GM12878 (cell line): ENCODE measurements around the gene ASRGL1. TPM values are rescaled to one million over a fixed set of nuclear protein-coding genes. Genes with fewer than 3 reads are reported as not detected.

ENCODE experiments used
- ATAC-seq: fragments of 200-7000 bp; cut with Tn5 transposase; 3 replicates; pipeline ENCODE4 v1.9.1; 2020; ENCODE audit warnings: mild to moderate bottlenecking, moderate library complexity
- BruUV-seq: library from RNA; stranded (reverse); fragments of 400-500 nt; replicated peaks from 2 replicates; lab custom pipeline; 2021; lab: Mats Ljungman, UMichigan
- CTCF ChIA-PET: fragments of 300-600 bp; sonication (Branson Sonifier 250); formaldehyde crosslinking; extraction: SDS; loops from one replicate; lab custom pipeline; 2021; ENCODE audit warnings: inconsistent platforms; lab: Yijun Ruan, JAX
- POLR2A ChIA-PET: fragments of 350-600 bp; formaldehyde crosslinking; extraction: SDS; loops from one replicate; lab custom pipeline; 2021; ENCODE audit warnings: inconsistent platforms; lab: Charles Lee
- RAD21 ChIA-PET: fragments of 300-600 bp; sonication (Branson Sonifier 250); formaldehyde crosslinking; loops from one replicate; lab custom pipeline; 2023; ENCODE audit warnings: antibody characterized with exemption; ENCODE audit not compliant: unreplicated experiment; lab: Charles Lee
- SMC1A ChIA-PET: fragments of 300-600 bp; sonication (Branson Sonifier 250); formaldehyde crosslinking; loops from one replicate; lab custom pipeline; 2023; ENCODE audit not compliant: unreplicated experiment, uncharacterized antibody; lab: Charles Lee
- DNase-seq: peaks from one replicate; pipeline ENCODE4 v3.0.0-alpha.2; 2011; ENCODE audit warnings: low read depth, low spot score
- FAIRE-seq: peaks from 3 replicates; lab custom pipeline; 2011; peaks lifted over from hg19 to GRCh38; lab: Jason Lieb, UNC
- H2AFZ ChIP-seq: 2 replicates; pipeline ENCODE4 v1.6.0; 2011; ENCODE audit warnings: low read depth, low read length, control low read depth; ENCODE audit not compliant: control insufficient read depth
- H3K27ac ChIP-seq: 2 replicates; pipeline ENCODE4 v1.5.1; 2011; ENCODE audit warnings: control low read depth; ENCODE audit not compliant: control insufficient read depth, insufficient read depth
- H3K27me3 ChIP-seq, 2 experiments: replicated peaks in 1 of 2; 2 replicates each; pipeline versions ENCODE4 v1.6.0 to v1.6.1; 2011; ENCODE audit warnings: low read length in 1 of 2; ENCODE audit not compliant: control insufficient read depth in 2 of 2, insufficient read depth in 2 of 2
- H3K36me3 ChIP-seq, 2 experiments: 2 replicates each; pipeline ENCODE4 v1.5.1; 2011; ENCODE audit warnings: low read length in 1 of 2; ENCODE audit not compliant: control insufficient read depth in 2 of 2, insufficient read depth in 2 of 2
- H3K4me1 ChIP-seq: 2 replicates; pipeline ENCODE4 v1.6.1; 2011; ENCODE audit warnings: mild to moderate bottlenecking, low read length, moderate library complexity, mixed read lengths; ENCODE audit not compliant: control insufficient read depth, insufficient read depth
- H3K4me2 ChIP-seq: 2 replicates; pipeline ENCODE4 v1.6.0; 2011; ENCODE audit warnings: control low read depth; ENCODE audit not compliant: control insufficient read depth, insufficient read depth
- H3K4me3 ChIP-seq: fragments of 200-600 bp; sonication (generic); 2 replicates; pipeline ENCODE4 v1.5.1; 2016
- H3K79me2 ChIP-seq: 2 replicates; pipeline ENCODE4 v1.6.0; 2011; ENCODE audit warnings: low read length; ENCODE audit not compliant: control insufficient read depth, insufficient read depth
- H3K9ac ChIP-seq: 2 replicates; pipeline ENCODE4 v1.8.0; 2011; ENCODE audit warnings: low read length, control low read depth, mixed read lengths; ENCODE audit not compliant: control insufficient read depth, insufficient read depth
- H3K9me3 ChIP-seq: replicated peaks from 3 replicates; pipeline ENCODE4 v1.5.1; 2011; ENCODE audit warnings: mild to moderate bottlenecking, low read length; ENCODE audit not compliant: control insufficient read depth, insufficient read depth
- H4K20me1 ChIP-seq: 2 replicates; pipeline ENCODE4 v1.6.0; 2011; ENCODE audit not compliant: control insufficient read depth, insufficient read depth
- BACH1 ChIP-seq: fragments of 450-650 bp; IDR thresholded peaks from 2 replicates; pipeline ENCODE4 v1.6.1; 2017; ENCODE audit warnings: mild to moderate bottlenecking, borderline replicate concordance
- FOXK2 ChIP-seq: fragments of 450-650 bp; IDR thresholded peaks from 2 replicates; pipeline ENCODE4 v1.6.1; 2017; ENCODE audit warnings: mild to moderate bottlenecking, moderate library complexity
- RB1 ChIP-seq: fragments of 450-650 bp; formaldehyde crosslinking; IDR thresholded peaks from 2 replicates; pipeline ENCODE4 v1.6.1; 2017; ENCODE audit warnings: mild to moderate bottlenecking, borderline replicate concordance
- RFX5 ChIP-seq: IDR thresholded peaks from 2 replicates; pipeline ENCODE4 v1.6.1; 2011; ENCODE audit warnings: low read depth, low read length, improper control_type of control experiment
- SP1 ChIP-seq: IDR thresholded peaks from one replicate; pipeline ENCODE4 v1.6.1; 2011; ENCODE audit warnings: low read depth, low read length
- SPI1 ChIP-seq: IDR thresholded peaks from 2 replicates; pipeline ENCODE4 v1.6.1; 2011; ENCODE audit warnings: low read depth, mild to moderate bottlenecking, low read length, moderate library complexity, borderline replicate concordance; ENCODE audit not compliant: insufficient read depth
- TBL1XR1 ChIP-seq: IDR thresholded peaks from 2 replicates; pipeline ENCODE4 v1.6.1; 2012; ENCODE audit warnings: low read depth, low read length, improper control_type of control experiment
- WGBS: methylation state at CpG from one replicate; pipeline ENCODE4 v1.1.6; 2016; ENCODE audit warnings: low lambda C conversion rate; ENCODE audit not compliant: insufficient replicate concordance, insufficient coverage; ENCODE audit errors: missing lambda C conversion rate; 5-methylcytosine and 5-hydroxymethylcytosine counted together
- in situ Hi-C: fragments of 300-500 bp; cut with MboI; formaldehyde crosslinking; loops from 9 replicates; pipeline ENCODE4 v1.14.3; 2018; ENCODE audit warnings: mixed read lengths
- intact Hi-C: fragments of 100-400 bp; cut with micrococcal nuclease; formaldehyde crosslinking; loops from one replicate; pipeline ENCODE4 v1.14.2; 2022; ENCODE audit not compliant: unreplicated experiment
- polyA plus RNA-seq, 11 experiments: library from polyadenylated mRNA; depleted of rRNA in 4 of 11; unstranded in 6 of 11; stranded (reverse) in 5 of 11; fragments of >200 nt; fragmentation: Nextera tagmentation in 4 of 11; fragmentation: Illumina TruSeq in 1 of 11; extraction: Ambion mirVana in 4 of 11; extraction: Trizol in 1 of 11; gene quantifications; 1 replicate in 1 of 11; 2 replicates in 10 of 11; pipeline versions ENCODE4 v1.2.1 to v1.2.3, GENCODE V29; 2011 to 2016; ENCODE audit warnings: inconsistent platforms in 2 of 11, missing spikeins in 2 of 11, low read depth in 1 of 11
- total RNA-seq, 4 experiments: library from RNA; depleted of rRNA in 3 of 4; stranded (reverse); fragments of >200 nt in 3 of 4; fragmentation: Illumina TruSeq in 1 of 4; extraction: Trizol in 1 of 4; gene quantifications; 2 replicates each; pipeline versions ENCODE4 v1.2.1 to v1.2.3, GENCODE V29; 2013 to 2021
- TF ChIP-seq, protein P1 (sequence below): IDR thresholded peaks from 2 replicates; pipeline ENCODE4 v1.6.1; 2011; ENCODE audit warnings: borderline replicate concordance, low read depth, mild to moderate bottlenecking, moderate library complexity, mixed read lengths, low read length; ENCODE audit not compliant: insufficient read depth; ENCODE audit errors: extremely low read length
- TF ChIP-seq, protein P2 (sequence below): fragments of 450-650 bp; conservative IDR thresholded peaks from 2 replicates; pipeline ENCODE4 v1.6.1; 2017; ENCODE audit warnings: mild to moderate bottlenecking, moderate library complexity
- TF ChIP-seq, protein P3 (sequence below): IDR thresholded peaks from 2 replicates; pipeline ENCODE4 v1.6.1; 2012; ENCODE audit warnings: mild to moderate bottlenecking, low read depth, low read length
- TF ChIP-seq, protein P4 (sequence below): fragments of 450-650 bp; IDR thresholded peaks from 2 replicates; pipeline ENCODE4 v1.6.1; 2017; ENCODE audit warnings: antibody characterized with exemption, mild to moderate bottlenecking, moderate library complexity
- TF ChIP-seq, protein P5 (sequence below): IDR thresholded peaks from 2 replicates; pipeline ENCODE4 v1.6.1; 2012; ENCODE audit warnings: low read depth, low read length, improper control_type of control experiment

Gene ASRGL1
- total and polyA plus RNA-seq, 10 of the 15 experiments (the other 5 are each of a cell fraction or from before 2014, with no cell fraction given), result 0.97 to 24.5 (median 4.8) TPM

DNA sequence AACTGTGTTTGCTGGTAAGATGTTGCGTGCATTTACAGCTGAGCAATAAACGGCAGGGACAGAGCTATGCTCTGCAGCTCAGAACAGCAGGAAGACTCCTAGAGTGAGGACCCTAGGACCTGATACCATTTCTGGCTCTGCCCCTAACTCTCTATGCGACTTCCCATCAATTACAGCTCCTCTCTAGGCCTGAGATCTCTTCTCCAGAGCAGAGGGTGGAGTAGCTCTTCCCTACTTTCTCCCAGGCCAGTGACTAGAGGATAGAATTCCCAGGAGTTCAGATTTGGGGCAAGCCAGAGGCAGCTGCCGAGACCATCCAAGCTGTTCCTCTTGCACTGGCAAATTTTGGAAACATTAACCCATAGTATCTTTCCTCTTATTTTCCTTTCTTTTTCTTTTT, 68.8 kb downstream of the ASRGL1 start:
- CTCF ChIA-PET, result interaction anchor here (0.7 to 0.9 kb wide), 2 partner anchors 137 to 296 kb away, joined by 3 to 5 read pairs; no protein-coding TSS in a partner anchor
- no peaks in the 10 kb centered on the region for H3K4me1 ChIP-seq
- ATAC-seq (no peak), DNase-seq (no peak), FAIRE-seq (no peak)
- H2AFZ ChIP-seq, result no peak overlapping the region
- H3K9me3 ChIP-seq, result no peaks in the 10 kb centered on the region
- H3K9ac ChIP-seq, result no peak overlapping the region
- no peak overlapping the region for H3K4me2 ChIP-seq
- RAD21 ChIA-PET, result interaction anchor here (0.7 to 1.7 kb wide), 3 partner anchors 19 to 189 kb away, joined by 3 to 4 read pairs (median 3); no protein-coding TSS in a partner anchor
- POLR2A ChIA-PET, result no interaction called here
- no peaks in the 10 kb centered on the region for H3K36me3 ChIP-seq
- H3K4me3 ChIP-seq, result no peak overlapping the region
- no peaks in the 10 kb centered on the region for H3K79me2 ChIP-seq
- whole genome bisulfite sequencing, result 54% methylated on average over 4 of the region's 4 CpGs
- SMC1A ChIA-PET, result no interaction called here
- in situ Hi-C loops (no loop called here), intact Hi-C loops (no loop called here)
- no TSS peak for BruUV-seq
- no peak overlapping the region for H3K27ac ChIP-seq
- no peaks in the 10 kb centered on the region for H3K27me3 ChIP-seq
- no peaks in the 10 kb centered on the region for H4K20me1 ChIP-seq
- TF ChIP-seq BACH1 (no peak), SPI1 (no peak), FOXK2 (no peak), RB1 (no peak), RFX5 (no peak), TBL1XR1 (no peak), SP1 (no peak)
- TF ChIP-seq, protein P1, sequence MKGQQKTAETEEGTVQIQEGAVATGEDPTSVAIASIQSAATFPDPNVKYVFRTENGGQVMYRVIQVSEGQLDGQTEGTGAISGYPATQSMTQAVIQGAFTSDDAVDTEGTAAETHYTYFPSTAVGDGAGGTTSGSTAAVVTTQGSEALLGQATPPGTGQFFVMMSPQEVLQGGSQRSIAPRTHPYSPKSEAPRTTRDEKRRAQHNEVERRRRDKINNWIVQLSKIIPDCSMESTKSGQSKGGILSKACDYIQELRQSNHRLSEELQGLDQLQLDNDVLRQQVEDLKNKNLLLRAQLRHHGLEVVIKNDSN, result no peak
- TF ChIP-seq, protein P2, sequence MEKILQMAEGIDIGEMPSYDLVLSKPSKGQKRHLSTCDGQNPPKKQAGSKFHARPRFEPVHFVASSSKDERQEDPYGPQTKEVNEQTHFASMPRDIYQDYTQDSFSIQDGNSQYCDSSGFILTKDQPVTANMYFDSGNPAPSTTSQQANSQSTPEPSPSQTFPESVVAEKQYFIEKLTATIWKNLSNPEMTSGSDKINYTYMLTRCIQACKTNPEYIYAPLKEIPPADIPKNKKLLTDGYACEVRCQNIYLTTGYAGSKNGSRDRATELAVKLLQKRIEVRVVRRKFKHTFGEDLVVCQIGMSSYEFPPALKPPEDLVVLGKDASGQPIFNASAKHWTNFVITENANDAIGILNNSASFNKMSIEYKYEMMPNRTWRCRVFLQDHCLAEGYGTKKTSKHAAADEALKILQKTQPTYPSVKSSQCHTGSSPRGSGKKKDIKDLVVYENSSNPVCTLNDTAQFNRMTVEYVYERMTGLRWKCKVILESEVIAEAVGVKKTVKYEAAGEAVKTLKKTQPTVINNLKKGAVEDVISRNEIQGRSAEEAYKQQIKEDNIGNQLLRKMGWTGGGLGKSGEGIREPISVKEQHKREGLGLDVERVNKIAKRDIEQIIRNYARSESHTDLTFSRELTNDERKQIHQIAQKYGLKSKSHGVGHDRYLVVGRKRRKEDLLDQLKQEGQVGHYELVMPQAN, result no peak
- TF ChIP-seq, protein P3, sequence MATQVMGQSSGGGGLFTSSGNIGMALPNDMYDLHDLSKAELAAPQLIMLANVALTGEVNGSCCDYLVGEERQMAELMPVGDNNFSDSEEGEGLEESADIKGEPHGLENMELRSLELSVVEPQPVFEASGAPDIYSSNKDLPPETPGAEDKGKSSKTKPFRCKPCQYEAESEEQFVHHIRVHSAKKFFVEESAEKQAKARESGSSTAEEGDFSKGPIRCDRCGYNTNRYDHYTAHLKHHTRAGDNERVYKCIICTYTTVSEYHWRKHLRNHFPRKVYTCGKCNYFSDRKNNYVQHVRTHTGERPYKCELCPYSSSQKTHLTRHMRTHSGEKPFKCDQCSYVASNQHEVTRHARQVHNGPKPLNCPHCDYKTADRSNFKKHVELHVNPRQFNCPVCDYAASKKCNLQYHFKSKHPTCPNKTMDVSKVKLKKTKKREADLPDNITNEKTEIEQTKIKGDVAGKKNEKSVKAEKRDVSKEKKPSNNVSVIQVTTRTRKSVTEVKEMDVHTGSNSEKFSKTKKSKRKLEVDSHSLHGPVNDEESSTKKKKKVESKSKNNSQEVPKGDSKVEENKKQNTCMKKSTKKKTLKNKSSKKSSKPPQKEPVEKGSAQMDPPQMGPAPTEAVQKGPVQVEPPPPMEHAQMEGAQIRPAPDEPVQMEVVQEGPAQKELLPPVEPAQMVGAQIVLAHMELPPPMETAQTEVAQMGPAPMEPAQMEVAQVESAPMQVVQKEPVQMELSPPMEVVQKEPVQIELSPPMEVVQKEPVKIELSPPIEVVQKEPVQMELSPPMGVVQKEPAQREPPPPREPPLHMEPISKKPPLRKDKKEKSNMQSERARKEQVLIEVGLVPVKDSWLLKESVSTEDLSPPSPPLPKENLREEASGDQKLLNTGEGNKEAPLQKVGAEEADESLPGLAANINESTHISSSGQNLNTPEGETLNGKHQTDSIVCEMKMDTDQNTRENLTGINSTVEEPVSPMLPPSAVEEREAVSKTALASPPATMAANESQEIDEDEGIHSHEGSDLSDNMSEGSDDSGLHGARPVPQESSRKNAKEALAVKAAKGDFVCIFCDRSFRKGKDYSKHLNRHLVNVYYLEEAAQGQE, result no peak
- TF ChIP-seq, protein P4, sequence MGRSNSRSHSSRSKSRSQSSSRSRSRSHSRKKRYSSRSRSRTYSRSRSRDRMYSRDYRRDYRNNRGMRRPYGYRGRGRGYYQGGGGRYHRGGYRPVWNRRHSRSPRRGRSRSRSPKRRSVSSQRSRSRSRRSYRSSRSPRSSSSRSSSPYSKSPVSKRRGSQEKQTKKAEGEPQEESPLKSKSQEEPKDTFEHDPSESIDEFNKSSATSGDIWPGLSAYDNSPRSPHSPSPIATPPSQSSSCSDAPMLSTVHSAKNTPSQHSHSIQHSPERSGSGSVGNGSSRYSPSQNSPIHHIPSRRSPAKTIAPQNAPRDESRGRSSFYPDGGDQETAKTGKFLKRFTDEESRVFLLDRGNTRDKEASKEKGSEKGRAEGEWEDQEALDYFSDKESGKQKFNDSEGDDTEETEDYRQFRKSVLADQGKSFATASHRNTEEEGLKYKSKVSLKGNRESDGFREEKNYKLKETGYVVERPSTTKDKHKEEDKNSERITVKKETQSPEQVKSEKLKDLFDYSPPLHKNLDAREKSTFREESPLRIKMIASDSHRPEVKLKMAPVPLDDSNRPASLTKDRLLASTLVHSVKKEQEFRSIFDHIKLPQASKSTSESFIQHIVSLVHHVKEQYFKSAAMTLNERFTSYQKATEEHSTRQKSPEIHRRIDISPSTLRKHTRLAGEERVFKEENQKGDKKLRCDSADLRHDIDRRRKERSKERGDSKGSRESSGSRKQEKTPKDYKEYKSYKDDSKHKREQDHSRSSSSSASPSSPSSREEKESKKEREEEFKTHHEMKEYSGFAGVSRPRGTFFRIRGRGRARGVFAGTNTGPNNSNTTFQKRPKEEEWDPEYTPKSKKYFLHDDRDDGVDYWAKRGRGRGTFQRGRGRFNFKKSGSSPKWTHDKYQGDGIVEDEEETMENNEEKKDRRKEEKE, result no peak
- TF ChIP-seq, protein P5, sequence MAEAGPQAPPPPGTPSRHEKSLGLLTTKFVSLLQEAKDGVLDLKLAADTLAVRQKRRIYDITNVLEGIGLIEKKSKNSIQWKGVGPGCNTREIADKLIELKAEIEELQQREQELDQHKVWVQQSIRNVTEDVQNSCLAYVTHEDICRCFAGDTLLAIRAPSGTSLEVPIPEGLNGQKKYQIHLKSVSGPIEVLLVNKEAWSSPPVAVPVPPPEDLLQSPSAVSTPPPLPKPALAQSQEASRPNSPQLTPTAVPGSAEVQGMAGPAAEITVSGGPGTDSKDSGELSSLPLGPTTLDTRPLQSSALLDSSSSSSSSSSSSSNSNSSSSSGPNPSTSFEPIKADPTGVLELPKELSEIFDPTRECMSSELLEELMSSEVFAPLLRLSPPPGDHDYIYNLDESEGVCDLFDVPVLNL, result no peak
